Neural crest cell (in vitro differentiated cells): ENCODE data around the gene EVL. TPM values are rescaled to one million over a fixed set of nuclear protein-coding genes. Genes with fewer than 3 reads are reported as not detected.

ENCODE experiments used
- DNase-seq: peaks from one replicate; pipeline ENCODE4 v3.0.0; 2021; ENCODE audit warnings: low read depth, mixed read lengths, low spot score
- H3K27ac Mint-ChIP-seq: one replicate; pipeline ENCODE4 v1.8.0; 2021; ENCODE audit warnings: mild to moderate bottlenecking, mixed read lengths; ENCODE audit not compliant: unreplicated experiment
- H3K27me3 Mint-ChIP-seq: 2 replicates; pipeline ENCODE4 v1.8.0; 2021; ENCODE audit warnings: low read depth, mild to moderate bottlenecking, mixed read lengths
- H3K36me3 Mint-ChIP-seq: 2 replicates; pipeline ENCODE4 v1.8.0; 2021; ENCODE audit warnings: low read depth, mild to moderate bottlenecking, mixed read lengths
- H3K4me1 Mint-ChIP-seq: 2 replicates; pipeline ENCODE4 v1.8.0; 2021; ENCODE audit warnings: mixed read lengths
- H3K4me3 Mint-ChIP-seq: one replicate; pipeline ENCODE4 v1.8.0; 2021; ENCODE audit warnings: mild to moderate bottlenecking, mixed read lengths
- H3K9me3 Mint-ChIP-seq: 2 replicates; pipeline ENCODE4 v1.8.0; 2021; ENCODE audit warnings: mixed read lengths
- CTCF ChIP-seq: fragments of 200-600 bp; sonication (generic); conservative IDR thresholded peaks from 2 replicates; pipeline ENCODE4 v1.5.0; 2021; ENCODE audit warnings: antibody characterized with exemption, mild to moderate bottlenecking
- total RNA-seq: library from RNA; stranded (reverse); gene quantifications from 2 replicates; pipeline ENCODE4 v1.2.1, GENCODE V29; 2021

The EVL gene
- total RNA-seq, 1 donor from 2014 or later = 218 TPM

- no peak for TF ChIP-seq CTCF
- no peak for DNase-seq
- no peak overlapping the region for H3K27ac Mint-ChIP-seq
- H3K36me3 Mint-ChIP-seq = peaks cover 2% of the 10 kb centered on the region
- H3K4me1 Mint-ChIP-seq = peaks cover 8% of the 10 kb centered on the region
- no peak overlapping the region for H3K4me3 Mint-ChIP-seq
- H3K9me3 Mint-ChIP-seq = no peaks in the 10 kb centered on the region
- H3K27me3 Mint-ChIP-seq = no peaks in the 10 kb centered on the region
Measured at GRCh38 chr14:100138082-100138787, 73.0 kb downstream of the EVL start.

- Mint-ChIP-seq H3K27ac (no peak overlapping the region), H3K4me3 (no peak overlapping the region), H3K4me1 (peaks cover 8% of the 10 kb centered on the region)
Measured at GRCh38 chr14:100138955-100139354, 73.7 kb downstream of the EVL start.

GRCh38 chr14:100140452-100141078 lies 75.3 kb downstream of the EVL start:
- H3K27ac Mint-ChIP-seq = peak overlapping the region; percentile 78
- peaks cover 2% of the 10 kb centered on the region for H3K36me3 Mint-ChIP-seq
- DNase-seq = peak; percentile 36
- H3K4me3 Mint-ChIP-seq = peak overlapping the region; percentile 27
- H3K4me1 Mint-ChIP-seq = peaks cover 8% of the 10 kb centered on the region
- no peaks in the 10 kb centered on the region for H3K9me3 Mint-ChIP-seq
- no peaks in the 10 kb centered on the region for H3K27me3 Mint-ChIP-seq
- TF ChIP-seq CTCF = peak; percentile 44

More at GRCh38 chr14:100138955-100139354, 73.7 kb downstream of the EVL start:
- DNase-seq = no peak
- TF ChIP-seq CTCF = no peak
- Mint-ChIP-seq H3K9me3 (no peaks in the 10 kb centered on the region), H3K36me3 (peaks cover 2% of the 10 kb centered on the region), H3K27me3 (no peaks in the 10 kb centered on the region)

GRCh38 chr14:100141098-100141497 lies 75.9 kb downstream of the EVL start:
- H3K36me3 Mint-ChIP-seq = peaks cover 2% of the 10 kb centered on the region
- H3K27me3 Mint-ChIP-seq = no peaks in the 10 kb centered on the region
- H3K27ac Mint-ChIP-seq = no peak overlapping the region
- no peaks in the 10 kb centered on the region for H3K9me3 Mint-ChIP-seq
- no peak for DNase-seq
- peaks cover 8% of the 10 kb centered on the region for H3K4me1 Mint-ChIP-seq
- no peak for TF ChIP-seq CTCF
- H3K4me3 Mint-ChIP-seq = no peak overlapping the region

GRCh38 chr14:100142073-100143040 lies 77.1 kb downstream of the EVL start:
- Mint-ChIP-seq H3K9me3 (no peaks in the 10 kb centered on the region), H3K27me3 (no peaks in the 10 kb centered on the region), H3K4me1 (peaks cover 8% of the 10 kb centered on the region), H3K36me3 (peaks cover 2% of the 10 kb centered on the region), H3K27ac (peak overlapping the region; percentile 57), H3K4me3 (no peak overlapping the region)
- TF ChIP-seq CTCF = no peak
- DNase-seq = no peak
